Panc1 (cell line): ENCODE results near the gene S100A4. TPM values are rescaled to one million over a fixed set of nuclear protein-coding genes. Genes with fewer than 3 reads are reported as not detected.

Experiments
- ATAC-seq: fragments of 200-7000 bp; cut with Tn5 transposase; 2 replicates; pipeline ENCODE4 v1.9.1; 2020; ENCODE audit warnings: mild to moderate bottlenecking, moderate library complexity
- BruUV-seq: library from RNA; stranded (reverse); fragments of 400-500 nt; replicated peaks from 2 replicates; lab custom pipeline; 2021; lab: Mats Ljungman, UMichigan
- CTCF ChIA-PET: fragments of 300-600 bp; sonication (Branson Sonifier 250); formaldehyde crosslinking; loops from one replicate; lab custom pipeline; 2022; ENCODE audit warnings: antibody characterized with exemption; lab: Charles Lee
- POLR2A ChIA-PET: fragments of 300-600 bp; sonication (Branson Sonifier 250); formaldehyde crosslinking; loops from one replicate; lab custom pipeline; 2022; ENCODE audit warnings: antibody characterized with exemption; lab: Charles Lee
- DNase-seq: peaks from one replicate; pipeline ENCODE4 v3.0.0-alpha.2; 2010; ENCODE audit warnings: low read depth, low spot score
- H3K27ac ChIP-seq: 2 replicates; pipeline ENCODE4 v1.5.1; 2011; ENCODE audit warnings: mild to moderate bottlenecking, low read length, inconsistent platforms
- H3K27me3 ChIP-seq: fragments of 200-500 bp; sonication (Bioruptor generic); 2 replicates; pipeline ENCODE4 v1.6.0; 2014; ENCODE audit warnings: low read length, inconsistent platforms; ENCODE audit not compliant: control insufficient read depth, insufficient read depth
- H3K36me3 ChIP-seq: fragments of 200-500 bp; sonication (Bioruptor generic); 2 replicates; pipeline ENCODE4 v1.5.1; 2014; ENCODE audit warnings: inconsistent platforms, mild to moderate bottlenecking, low read length, moderate library complexity; ENCODE audit not compliant: control insufficient read depth, insufficient read depth
- H3K4me1 ChIP-seq: 2 replicates; pipeline ENCODE4 v1.5.1; 2011; ENCODE audit warnings: inconsistent platforms, mild to moderate bottlenecking, low read length, moderate library complexity; ENCODE audit not compliant: control insufficient read depth, insufficient read depth
- H3K4me3 ChIP-seq, 2 experiments: 2 replicates each; pipeline ENCODE4 v1.5.1; 2011 to 2012; ENCODE audit warnings: low read depth in 2 of 2, low read length in 2 of 2, mild to moderate bottlenecking in 2 of 2, inconsistent platforms in 1 of 2, moderate library complexity in 1 of 2
- H3K9me3 ChIP-seq: fragments of 200-500 bp; sonication (Bioruptor generic); 2 replicates; pipeline ENCODE4 v1.5.1; 2014; ENCODE audit warnings: low read depth, mild to moderate bottlenecking, inconsistent platforms, low read length, moderate library complexity; ENCODE audit not compliant: control insufficient read depth, insufficient read depth
- CTCF ChIP-seq: fragments of 450-650 bp; IDR thresholded peaks from 2 replicates; pipeline ENCODE4 v1.5.1; 2017; ENCODE audit warnings: mild to moderate bottlenecking
- POLR2AphosphoS5 ChIP-seq: IDR thresholded peaks from 2 replicates; pipeline ENCODE4 v1.6.1; 2012; ENCODE audit warnings: mild to moderate bottlenecking, low read depth, low read length, moderate library complexity
- REST ChIP-seq, 2 experiments: IDR thresholded peaks; 2 replicates each; pipeline ENCODE4 v1.6.1; 2011 to 2012; ENCODE audit warnings: low read depth in 2 of 2, control low read depth in 1 of 2, low read length in 1 of 2, mild to moderate bottlenecking in 1 of 2, moderate library complexity in 1 of 2; ENCODE audit not compliant: insufficient read depth in 1 of 2
- SIN3A ChIP-seq: IDR thresholded peaks from 2 replicates; pipeline ENCODE4 v1.6.1; 2012; ENCODE audit warnings: low read depth, mild to moderate bottlenecking, low read length, moderate library complexity, borderline replicate concordance; ENCODE audit not compliant: insufficient read depth
- TCF7L2 ChIP-seq: IDR thresholded peaks from 2 replicates; pipeline ENCODE4 v1.6.1; 2011; ENCODE audit warnings: mild to moderate bottlenecking, low read depth, low read length, inconsistent platforms
- in situ Hi-C: cut with HindIII; loops from 2 replicates; pipeline ENCODE4 v1.10.0; 2016; ENCODE audit warnings: low sequenced_read_pairs, low pct_unique_long_range_greater_than_20kb
- intact Hi-C: fragments of 100-400 bp; cut with micrococcal nuclease; formaldehyde crosslinking; loops from one replicate; pipeline ENCODE4 v1.10.0; 2022; ENCODE audit not compliant: unreplicated experiment
- total RNA-seq: library from RNA; stranded (reverse); gene quantifications from one replicate; pipeline ENCODE4 v1.2.1, GENCODE V29; 2021; ENCODE audit not compliant: unreplicated experiment

The S100A4 gene
- total RNA-seq, 1 experiment from 2014 or later: 773 TPM

- POLR2A ChIA-PET: interaction anchor here (0.6 kb wide), 1 partner anchor 28 kb away, joined by 3 read pairs; no protein-coding TSS in a partner anchor
- in situ Hi-C loops: no loop called here
- Histone ChIP-seq H3K9me3 (no peaks in the 10 kb centered on the region), H3K4me3 (no peak overlapping the region), H3K27me3 (no peaks in the 10 kb centered on the region), H3K36me3 (no peaks in the 10 kb centered on the region; the same call in 1 of the 2 replicates), H3K27ac (peak overlapping the region; percentile 98), H3K4me1 (peaks cover 80% of the 10 kb centered on the region)
- intact Hi-C loops: no loop called here
- no TSS peak for BruUV-seq
- no peak for DNase-seq
- ATAC-seq: no peak
- CTCF ChIA-PET: interaction anchor here (1.3 kb wide), 1 partner anchor 29 kb away, joined by 3 read pairs; no protein-coding TSS in a partner anchor
- TF ChIP-seq REST (IDR thresholded peaks at IDR 0.05; ENCODE audit: insufficient read depth in 1 of 2, low read depth in 2 of 2, low read length in 1 of 2): no peak
- no peak for TF ChIP-seq POLR2AphosphoS5
- TF ChIP-seq SIN3A: no peak
- no peak for TF ChIP-seq TCF7L2
- TF ChIP-seq CTCF: no peak
Measured at GRCh38 chr1:153539395-153540093, 6.1 kb downstream of the S100A4 start.

- DNase-seq: no peak
- BruUV-seq: no TSS peak
- no peak for ATAC-seq
- no peaks in the 10 kb centered on the region for H3K9me3 ChIP-seq
- no peaks in the 10 kb centered on the region; the same call in 1 of the 2 replicates for H3K36me3 ChIP-seq
- H3K27ac ChIP-seq: peak overlapping the region; percentile 96
- H3K4me1 ChIP-seq: peaks cover 71% of the 10 kb centered on the region
- no peak overlapping the region for H3K4me3 ChIP-seq
- POLR2A ChIA-PET: interaction anchor here (0.6 kb wide), 1 partner anchor 24 kb away, joined by 16 read pairs; no protein-coding TSS in a partner anchor
- intact Hi-C loops (no loop called here), in situ Hi-C loops (no loop called here)
- TF ChIP-seq POLR2AphosphoS5 (no peak), CTCF (no peak), REST (IDR thresholded peaks at IDR 0.05; ENCODE audit: insufficient read depth in 1 of 2, low read depth in 2 of 2, low read length in 1 of 2) (no peak), SIN3A (no peak), TCF7L2 (no peak)
- CTCF ChIA-PET: interaction anchor here (0.9 kb wide), 1 partner anchor 28 kb away, joined by 5 read pairs; no protein-coding TSS in a partner anchor
- no peaks in the 10 kb centered on the region for H3K27me3 ChIP-seq
Measured at GRCh38 chr1:153538315-153538821, 7.2 kb downstream of the S100A4 start.
